HG02938 (cell line): Measurements from ENCODE around the gene TRAF5.
"Not testable (repeated sequence)": the region's sequence is repeated elsewhere in the genome, so short reads cannot be mapped to it uniquely, and the experiment has no call there.

Experiments
- ATAC-seq: cut with Tn5 transposase; IDR thresholded peaks from one replicate; pipeline ENCODE4 v1.9.1; 2021; ENCODE audit warnings: mild to moderate bottlenecking, moderate library complexity; ENCODE audit not compliant: unreplicated experiment

The TRAF5 gene

GRCh38 chr1:211345719-211346118 is 19.1 kb downstream of the TRAF5 start:
- ATAC-seq = no peak

GRCh38 chr1:211347077-211347844 is 20.6 kb downstream of the TRAF5 start:
- ATAC-seq = no peak

- ATAC-seq = no peak
Observed at GRCh38 chr1:211348547-211348946, 21.9 kb downstream of the TRAF5 start.

GRCh38 chr1:211349741-211350140 is 23.1 kb downstream of the TRAF5 start:
- ATAC-seq = no peak

- not testable (repeated sequence) for ATAC-seq
Observed at GRCh38 chr1:211352055-211352454, 25.4 kb downstream of the TRAF5 start.

- ATAC-seq = no peak
Observed at GRCh38 chr1:211352465-211352864, 25.8 kb downstream of the TRAF5 start.

GRCh38 chr1:211352985-211353515 is 26.4 kb downstream of the TRAF5 start:
- peak; percentile 92 for ATAC-seq

GRCh38 chr1:211353562-211354212 is 27.1 kb downstream of the TRAF5 start:
- no peak for ATAC-seq

- no peak for ATAC-seq
Observed at GRCh38 chr1:211355873-211356272, 29.2 kb downstream of the TRAF5 start.

- no peak for ATAC-seq
Observed at GRCh38 chr1:211356723-211357407, 30.2 kb downstream of the TRAF5 start.

- ATAC-seq = no peak
Observed at GRCh38 chr1:211358685-211359084, 32.1 kb downstream of the TRAF5 start.

- ATAC-seq = no peak
Observed at GRCh38 chr1:211359876-211360275, 33.2 kb downstream of the TRAF5 start.

GRCh38 chr1:211361202-211361601 is 34.6 kb downstream of the TRAF5 start:
- ATAC-seq = no peak

GRCh38 chr1:211369640-211370039 is 43.0 kb downstream of the TRAF5 start:
- ATAC-seq = no peak

GRCh38 chr1:211370669-211371068 is 44.0 kb downstream of the TRAF5 start:
- no peak for ATAC-seq

- ATAC-seq = no peak
Observed at GRCh38 chr1:211371406-211372105, 44.9 kb downstream of the TRAF5 start.

- ATAC-seq = no peak
Observed at GRCh38 chr1:211372463-211372862, 45.8 kb downstream of the TRAF5 start.

- ATAC-seq = no peak
Observed at GRCh38 chr1:211375146-211375818, 48.6 kb downstream of the TRAF5 start.

- no peak for ATAC-seq
Observed at GRCh38 chr1:211375949-211376348, 49.3 kb downstream of the TRAF5 start.

GRCh38 chr1:211376807-211377470 is 50.3 kb downstream of the TRAF5 start:
- no peak for ATAC-seq
